HEK293 (cell line): ENCODE measurements around the gene ZSCAN16.

Experiments
- EGR2 ChIP-seq: fragments of 450-650 bp; formaldehyde crosslinking; IDR thresholded peaks from 2 replicates; pipeline ENCODE4 v1.5.1; 2016; ENCODE audit warnings: low read depth, missing biosample characterization, missing genetic modification characterization
- HOXA7 ChIP-seq: sonication (generic); formaldehyde crosslinking; IDR thresholded peaks from 2 replicates; pipeline ENCODE4 v1.8.1; 2022; ENCODE audit warnings: missing genetic modification reagents, borderline replicate concordance
- HOXC10 ChIP-seq: sonication (generic); formaldehyde crosslinking; IDR thresholded peaks from 2 replicates; pipeline ENCODE4 v1.8.1; 2023; ENCODE audit warnings: mild to moderate bottlenecking, missing genetic modification reagents
- KLF7 ChIP-seq: fragments of 450-650 bp; formaldehyde crosslinking; IDR thresholded peaks from 2 replicates; pipeline ENCODE4 v1.5.1; 2016; ENCODE audit warnings: missing biosample characterization, missing genetic modification characterization, borderline replicate concordance
- OSR2 ChIP-seq: fragments of 450-650 bp; formaldehyde crosslinking; IDR thresholded peaks from 2 replicates; pipeline ENCODE4 v1.5.1; 2016; ENCODE audit warnings: missing biosample characterization, missing genetic modification characterization
- SP7 ChIP-seq: fragments of 450-650 bp; formaldehyde crosslinking; IDR thresholded peaks from 2 replicates; pipeline ENCODE4 v1.5.1; 2016; ENCODE audit warnings: missing biosample characterization, missing genetic modification characterization
- ZBTB21 ChIP-seq: fragments of 450-650 bp; formaldehyde crosslinking; IDR thresholded peaks from 2 replicates; pipeline ENCODE4 v1.5.1; 2017; ENCODE audit warnings: missing biosample characterization, missing genetic modification characterization
- ZNF132 ChIP-seq: fragments of 450-650 bp; formaldehyde crosslinking; IDR thresholded peaks from 2 replicates; pipeline ENCODE4 v1.5.1; 2017; ENCODE audit warnings: missing biosample characterization, missing genetic modification characterization, borderline replicate concordance
- ZNF24 ChIP-seq: fragments of 450-650 bp; formaldehyde crosslinking; IDR thresholded peaks from 2 replicates; pipeline ENCODE4 v1.5.1; 2016; ENCODE audit warnings: missing biosample characterization, missing genetic modification characterization
- ZNF302 ChIP-seq: fragments of 450-650 bp; formaldehyde crosslinking; IDR thresholded peaks from 2 replicates; pipeline ENCODE4 v1.5.1; 2016; ENCODE audit warnings: missing biosample characterization, missing genetic modification characterization, low read depth
- ZNF335 ChIP-seq: fragments of 450-650 bp; formaldehyde crosslinking; conservative IDR thresholded peaks from 2 replicates; pipeline ENCODE4 v1.5.1; 2016; ENCODE audit warnings: missing biosample characterization, missing genetic modification characterization
- ZNF341 ChIP-seq: fragments of 450-650 bp; formaldehyde crosslinking; IDR thresholded peaks from 2 replicates; pipeline ENCODE4; 2016; ENCODE audit warnings: low read depth, missing biosample characterization, missing genetic modification characterization
- ZNF473 ChIP-seq: fragments of 450-650 bp; formaldehyde crosslinking; IDR thresholded peaks from 2 replicates; pipeline ENCODE4 v1.5.1; 2017; ENCODE audit warnings: missing biosample characterization, missing genetic modification characterization
- ZNF544 ChIP-seq: fragments of 450-650 bp; formaldehyde crosslinking; IDR thresholded peaks from 2 replicates; pipeline ENCODE4 v1.5.0; 2017; ENCODE audit warnings: missing biosample characterization, missing genetic modification characterization
- ZNF555 ChIP-seq: fragments of 450-650 bp; formaldehyde crosslinking; conservative IDR thresholded peaks from 2 replicates; pipeline ENCODE4 v1.5.1; 2017; ENCODE audit warnings: missing biosample characterization, mild to moderate bottlenecking, missing genetic modification characterization, inconsistent platforms
- ZNF585B ChIP-seq: fragments of 450-650 bp; formaldehyde crosslinking; IDR thresholded peaks from 2 replicates; pipeline ENCODE4 v1.5.1; 2016; ENCODE audit warnings: missing biosample characterization, missing genetic modification characterization
- ZNF621 ChIP-seq: fragments of 450-650 bp; formaldehyde crosslinking; IDR thresholded peaks from 2 replicates; pipeline ENCODE4 v1.5.1; 2017; ENCODE audit warnings: missing biosample characterization, missing genetic modification characterization
- ZNF624 ChIP-seq: fragments of 450-650 bp; formaldehyde crosslinking; IDR thresholded peaks from 2 replicates; pipeline ENCODE4 v1.5.1; 2017; ENCODE audit warnings: missing biosample characterization, missing genetic modification characterization
- ZNF677 ChIP-seq: fragments of 450-650 bp; IDR thresholded peaks from 2 replicates; pipeline ENCODE4 v1.5.0; 2018; ENCODE audit warnings: missing biosample characterization, mild to moderate bottlenecking, missing genetic modification characterization, moderate library complexity
- ZNF76 ChIP-seq: fragments of 450-650 bp; formaldehyde crosslinking; IDR thresholded peaks from 2 replicates; pipeline ENCODE4; 2016; ENCODE audit warnings: low read depth, missing biosample characterization, missing genetic modification characterization, borderline replicate concordance
- ZNF777 ChIP-seq: fragments of 450-650 bp; formaldehyde crosslinking; IDR thresholded peaks from 2 replicates; pipeline ENCODE4 v1.5.1; 2017; ENCODE audit warnings: missing biosample characterization, missing genetic modification characterization, borderline replicate concordance
- ZNF791 ChIP-seq: fragments of 450-650 bp; formaldehyde crosslinking; IDR thresholded peaks from 2 replicates; pipeline ENCODE4 v1.5.1; 2016; ENCODE audit warnings: missing biosample characterization, missing genetic modification characterization
- TF ChIP-seq, protein P1 (sequence below): IDR thresholded peaks from 2 replicates; pipeline ENCODE4 v1.6.1; 2011; ENCODE audit warnings: mild to moderate bottlenecking, low read depth, low read length, borderline replicate concordance
- TF ChIP-seq, protein P2 (sequence below): fragments of 450-650 bp; formaldehyde crosslinking; IDR thresholded peaks from 2 replicates; pipeline ENCODE4 v1.5.1; 2016; ENCODE audit warnings: missing biosample characterization, missing genetic modification characterization
- TF ChIP-seq, protein P3 (sequence below): fragments of 450-650 bp; formaldehyde crosslinking; IDR thresholded peaks from 2 replicates; pipeline ENCODE4 v1.5.1; 2017; ENCODE audit warnings: missing biosample characterization, missing genetic modification characterization
- TF ChIP-seq, protein P4 (sequence below): fragments of 450-650 bp; formaldehyde crosslinking; IDR thresholded peaks from 2 replicates; pipeline ENCODE4 v1.5.1; 2016; ENCODE audit warnings: missing biosample characterization, missing genetic modification characterization
- TF ChIP-seq, protein P5 (sequence below): fragments of 450-650 bp; formaldehyde crosslinking; IDR thresholded peaks from 2 replicates; pipeline ENCODE4 v1.5.1; 2016; ENCODE audit warnings: missing biosample characterization, missing genetic modification characterization
- TF ChIP-seq, protein P6 (sequence below): fragments of 450-650 bp; formaldehyde crosslinking; IDR thresholded peaks from 2 replicates; pipeline ENCODE4 v1.5.1; 2017; ENCODE audit warnings: missing biosample characterization, missing genetic modification characterization
- TF ChIP-seq, protein P7 (sequence below): fragments of 450-650 bp; formaldehyde crosslinking; IDR thresholded peaks from 2 replicates; pipeline ENCODE4 v1.5.1; 2016; ENCODE audit warnings: missing biosample characterization, missing genetic modification characterization
- TF ChIP-seq, protein P8 (sequence below): fragments of 450-650 bp; IDR thresholded peaks from 2 replicates; pipeline ENCODE4 v1.5.1; 2018; ENCODE audit warnings: missing biosample characterization, mild to moderate bottlenecking, missing genetic modification characterization

The ZSCAN16 gene

DNA sequence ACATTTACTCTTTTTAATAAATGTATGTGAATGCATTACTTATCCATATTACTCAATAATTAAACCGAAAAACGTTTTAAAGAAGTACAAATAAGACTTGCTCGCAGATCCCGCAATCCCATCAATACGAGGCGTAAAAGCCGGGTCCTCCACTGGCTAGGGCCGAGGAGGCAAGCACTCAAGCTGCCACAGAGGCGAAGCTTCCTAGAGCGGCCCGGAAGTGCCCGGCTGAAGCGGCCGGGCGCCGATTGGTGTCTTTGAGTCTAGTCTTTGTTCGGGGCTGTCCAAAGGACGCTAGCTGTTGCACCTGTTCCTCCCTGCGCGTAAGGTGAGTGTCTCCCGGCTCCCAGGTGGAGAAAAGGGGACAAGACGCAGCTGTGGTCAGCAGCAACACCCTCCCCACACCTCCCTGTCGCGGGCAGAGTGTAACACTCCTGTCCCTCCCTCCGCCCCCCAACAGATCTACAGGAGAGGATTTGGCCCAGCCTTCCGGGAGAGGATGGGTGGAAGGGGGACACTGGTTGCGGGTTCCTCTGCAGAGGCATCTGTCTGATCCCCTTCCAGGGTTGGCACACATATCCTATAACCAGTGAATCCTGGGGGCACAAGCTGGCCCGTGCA is at the start of gene ZSCAN16 (continued):
- TF ChIP-seq, protein P1, sequence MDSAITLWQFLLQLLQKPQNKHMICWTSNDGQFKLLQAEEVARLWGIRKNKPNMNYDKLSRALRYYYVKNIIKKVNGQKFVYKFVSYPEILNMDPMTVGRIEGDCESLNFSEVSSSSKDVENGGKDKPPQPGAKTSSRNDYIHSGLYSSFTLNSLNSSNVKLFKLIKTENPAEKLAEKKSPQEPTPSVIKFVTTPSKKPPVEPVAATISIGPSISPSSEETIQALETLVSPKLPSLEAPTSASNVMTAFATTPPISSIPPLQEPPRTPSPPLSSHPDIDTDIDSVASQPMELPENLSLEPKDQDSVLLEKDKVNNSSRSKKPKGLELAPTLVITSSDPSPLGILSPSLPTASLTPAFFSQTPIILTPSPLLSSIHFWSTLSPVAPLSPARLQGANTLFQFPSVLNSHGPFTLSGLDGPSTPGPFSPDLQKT, result peak; percentile 74; the same call in 1 of the 2 replicates
- TF ChIP-seq ZNF555 (tag by site-specific recombination) (no peak), OSR2 (tag by site-specific recombination) (no peak), ZNF24 (tag by site-specific recombination) (peak; percentile 47; the same call in 1 of the 2 replicates), ZNF341 (peak; percentile 91), ZNF473 (tag by site-specific recombination) (no peak), ZNF132 (tag by site-specific recombination) (no peak), HOXA7 (no peak), KLF7 (tag by site-specific recombination) (no peak), ZNF544 (no peak), SP7 (peak; percentile 74), ZNF777 (tag by site-specific recombination) (no peak), HOXC10 (no peak), ZBTB21 (no peak), ZNF791 (tag by site-specific recombination) (no peak), ZNF76 (tag by site-specific recombination) (peak; percentile 52; the same call in 1 of the 2 replicates), ZNF621 (tag by site-specific recombination) (no peak), ZNF624 (tag by site-specific recombination) (no peak), EGR2 (tag by site-specific recombination) (no peak), ZNF335 (tag by site-specific recombination) (peak; percentile 90), ZNF585B (tag by site-specific recombination) (no peak), ZNF302 (tag by site-specific recombination) (no peak), ZNF677 (tag by site-specific recombination) (no peak)
- TF ChIP-seq, protein P2, sequence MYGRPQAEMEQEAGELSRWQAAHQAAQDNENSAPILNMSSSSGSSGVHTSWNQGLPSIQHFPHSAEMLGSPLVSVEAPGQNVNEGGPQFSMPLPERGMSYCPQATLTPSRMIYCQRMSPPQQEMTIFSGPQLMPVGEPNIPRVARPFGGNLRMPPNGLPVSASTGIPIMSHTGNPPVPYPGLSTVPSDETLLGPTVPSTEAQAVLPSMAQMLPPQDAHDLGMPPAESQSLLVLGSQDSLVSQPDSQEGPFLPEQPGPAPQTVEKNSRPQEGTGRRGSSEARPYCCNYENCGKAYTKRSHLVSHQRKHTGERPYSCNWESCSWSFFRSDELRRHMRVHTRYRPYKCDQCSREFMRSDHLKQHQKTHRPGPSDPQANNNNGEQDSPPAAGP (tag by site-specific recombination), result peak; percentile 59; the same call in 1 of the 2 replicates
- TF ChIP-seq, protein P3, sequence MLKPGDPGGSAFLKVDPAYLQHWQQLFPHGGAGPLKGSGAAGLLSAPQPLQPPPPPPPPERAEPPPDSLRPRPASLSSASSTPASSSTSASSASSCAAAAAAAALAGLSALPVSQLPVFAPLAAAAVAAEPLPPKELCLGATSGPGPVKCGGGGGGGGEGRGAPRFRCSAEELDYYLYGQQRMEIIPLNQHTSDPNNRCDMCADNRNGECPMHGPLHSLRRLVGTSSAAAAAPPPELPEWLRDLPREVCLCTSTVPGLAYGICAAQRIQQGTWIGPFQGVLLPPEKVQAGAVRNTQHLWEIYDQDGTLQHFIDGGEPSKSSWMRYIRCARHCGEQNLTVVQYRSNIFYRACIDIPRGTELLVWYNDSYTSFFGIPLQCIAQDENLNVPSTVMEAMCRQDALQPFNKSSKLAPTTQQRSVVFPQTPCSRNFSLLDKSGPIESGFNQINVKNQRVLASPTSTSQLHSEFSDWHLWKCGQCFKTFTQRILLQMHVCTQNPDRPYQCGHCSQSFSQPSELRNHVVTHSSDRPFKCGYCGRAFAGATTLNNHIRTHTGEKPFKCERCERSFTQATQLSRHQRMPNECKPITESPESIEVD (tag by site-specific recombination), result no peak
- TF ChIP-seq, protein P4, sequence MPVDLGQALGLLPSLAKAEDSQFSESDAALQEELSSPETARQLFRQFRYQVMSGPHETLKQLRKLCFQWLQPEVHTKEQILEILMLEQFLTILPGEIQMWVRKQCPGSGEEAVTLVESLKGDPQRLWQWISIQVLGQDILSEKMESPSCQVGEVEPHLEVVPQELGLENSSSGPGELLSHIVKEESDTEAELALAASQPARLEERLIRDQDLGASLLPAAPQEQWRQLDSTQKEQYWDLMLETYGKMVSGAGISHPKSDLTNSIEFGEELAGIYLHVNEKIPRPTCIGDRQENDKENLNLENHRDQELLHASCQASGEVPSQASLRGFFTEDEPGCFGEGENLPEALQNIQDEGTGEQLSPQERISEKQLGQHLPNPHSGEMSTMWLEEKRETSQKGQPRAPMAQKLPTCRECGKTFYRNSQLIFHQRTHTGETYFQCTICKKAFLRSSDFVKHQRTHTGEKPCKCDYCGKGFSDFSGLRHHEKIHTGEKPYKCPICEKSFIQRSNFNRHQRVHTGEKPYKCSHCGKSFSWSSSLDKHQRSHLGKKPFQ (tag by site-specific recombination), result no peak
- TF ChIP-seq, protein P5, sequence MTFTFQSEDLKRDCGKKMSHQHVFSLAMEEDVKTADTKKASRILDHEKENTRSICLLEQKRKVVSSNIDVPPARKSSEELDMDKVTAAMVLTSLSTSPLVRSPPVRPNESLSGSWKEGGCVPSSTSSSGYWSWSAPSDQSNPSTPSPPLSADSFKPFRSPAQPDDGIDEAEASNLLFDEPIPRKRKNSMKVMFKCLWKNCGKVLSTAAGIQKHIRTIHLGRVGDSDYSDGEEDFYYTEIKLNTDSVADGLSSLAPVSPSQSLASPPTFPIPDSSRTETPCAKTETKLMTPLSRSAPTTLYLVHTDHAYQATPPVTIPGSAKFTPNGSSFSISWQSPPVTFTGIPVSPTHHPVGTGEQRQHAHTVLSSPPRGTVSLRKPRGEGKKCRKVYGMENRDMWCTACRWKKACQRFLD (tag by site-specific recombination), result no peak
- TF ChIP-seq, protein P6, sequence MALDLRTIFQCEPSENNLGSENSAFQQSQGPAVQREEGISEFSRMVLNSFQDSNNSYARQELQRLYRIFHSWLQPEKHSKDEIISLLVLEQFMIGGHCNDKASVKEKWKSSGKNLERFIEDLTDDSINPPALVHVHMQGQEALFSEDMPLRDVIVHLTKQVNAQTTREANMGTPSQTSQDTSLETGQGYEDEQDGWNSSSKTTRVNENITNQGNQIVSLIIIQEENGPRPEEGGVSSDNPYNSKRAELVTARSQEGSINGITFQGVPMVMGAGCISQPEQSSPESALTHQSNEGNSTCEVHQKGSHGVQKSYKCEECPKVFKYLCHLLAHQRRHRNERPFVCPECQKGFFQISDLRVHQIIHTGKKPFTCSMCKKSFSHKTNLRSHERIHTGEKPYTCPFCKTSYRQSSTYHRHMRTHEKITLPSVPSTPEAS (tag by site-specific recombination), result peak; percentile 24; the same call in 1 of the 2 replicates
- TF ChIP-seq, protein P7, sequence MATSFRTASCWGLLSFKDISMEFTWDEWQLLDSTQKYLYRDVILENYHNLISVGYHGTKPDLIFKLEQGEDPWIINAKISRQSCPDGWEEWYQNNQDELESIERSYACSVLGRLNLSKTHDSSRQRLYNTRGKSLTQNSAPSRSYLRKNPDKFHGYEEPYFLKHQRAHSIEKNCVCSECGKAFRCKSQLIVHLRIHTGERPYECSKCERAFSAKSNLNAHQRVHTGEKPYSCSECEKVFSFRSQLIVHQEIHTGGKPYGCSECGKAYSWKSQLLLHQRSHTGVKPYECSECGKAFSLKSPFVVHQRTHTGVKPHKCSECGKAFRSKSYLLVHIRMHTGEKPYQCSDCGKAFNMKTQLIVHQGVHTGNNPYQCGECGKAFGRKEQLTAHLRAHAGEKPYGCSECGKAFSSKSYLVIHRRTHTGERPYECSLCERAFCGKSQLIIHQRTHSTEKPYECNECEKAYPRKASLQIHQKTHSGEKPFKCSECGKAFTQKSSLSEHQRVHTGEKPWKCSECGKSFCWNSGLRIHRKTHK (tag by site-specific recombination), result no peak
- TF ChIP-seq, protein P8, sequence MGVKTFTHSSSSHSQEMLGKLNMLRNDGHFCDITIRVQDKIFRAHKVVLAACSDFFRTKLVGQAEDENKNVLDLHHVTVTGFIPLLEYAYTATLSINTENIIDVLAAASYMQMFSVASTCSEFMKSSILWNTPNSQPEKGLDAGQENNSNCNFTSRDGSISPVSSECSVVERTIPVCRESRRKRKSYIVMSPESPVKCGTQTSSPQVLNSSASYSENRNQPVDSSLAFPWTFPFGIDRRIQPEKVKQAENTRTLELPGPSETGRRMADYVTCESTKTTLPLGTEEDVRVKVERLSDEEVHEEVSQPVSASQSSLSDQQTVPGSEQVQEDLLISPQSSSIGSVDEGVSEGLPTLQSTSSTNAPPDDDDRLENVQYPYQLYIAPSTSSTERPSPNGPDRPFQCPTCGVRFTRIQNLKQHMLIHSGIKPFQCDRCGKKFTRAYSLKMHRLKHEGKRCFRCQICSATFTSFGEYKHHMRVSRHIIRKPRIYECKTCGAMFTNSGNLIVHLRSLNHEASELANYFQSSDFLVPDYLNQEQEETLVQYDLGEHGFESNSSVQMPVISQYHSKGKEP, result no peak
